Measurements from ENCODE around the gene EEF2KMT.
A peak's percentile ranks its signal among the peaks of the same experiment; 100 is the strongest.
"Not testable (repeated sequence)": the region's sequence is repeated elsewhere in the genome, so short reads cannot be mapped to it uniquely, and the experiment has no call there.

The EEF2KMT gene

DNA sequence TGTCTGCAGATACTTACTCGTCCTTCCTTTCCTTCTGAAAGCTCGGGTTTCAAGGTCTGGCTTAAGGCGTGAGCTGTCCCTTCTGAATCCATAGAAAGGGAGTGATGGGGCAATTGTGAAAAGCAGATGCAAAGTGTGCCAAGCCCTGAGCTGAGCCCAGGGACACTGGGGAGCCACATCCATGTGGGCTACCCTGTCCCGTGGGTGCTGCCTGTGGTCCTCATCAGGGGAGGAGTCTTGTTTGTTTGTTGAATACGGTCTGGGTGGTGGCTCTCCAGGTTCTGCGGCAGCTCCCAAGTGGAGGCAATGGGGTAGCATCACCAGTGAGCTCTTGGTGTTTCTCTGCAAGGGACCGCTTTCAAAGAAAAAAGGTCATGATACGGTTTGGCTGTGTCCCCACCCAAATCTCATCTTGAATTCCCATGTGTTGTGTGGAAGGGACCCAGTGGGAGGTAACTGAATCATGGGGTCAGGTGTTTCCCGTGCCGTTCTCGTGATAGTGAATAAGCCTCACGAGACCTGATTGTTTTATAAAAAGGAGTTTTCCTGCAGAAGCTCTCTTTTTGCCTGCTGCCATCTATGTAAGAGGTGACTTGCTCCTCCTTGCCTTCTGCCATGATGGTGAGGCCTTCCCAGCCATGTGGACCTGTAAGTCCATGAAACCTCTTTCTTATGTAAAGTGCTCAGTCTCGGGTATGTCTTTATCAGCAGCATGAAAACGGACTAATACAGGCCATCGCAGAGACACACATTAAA is 27.0 kb downstream of the EEF2KMT start:
- no peak for DNase-seq (ENCODE audit: low read depth in 2 of 2)

DNA sequence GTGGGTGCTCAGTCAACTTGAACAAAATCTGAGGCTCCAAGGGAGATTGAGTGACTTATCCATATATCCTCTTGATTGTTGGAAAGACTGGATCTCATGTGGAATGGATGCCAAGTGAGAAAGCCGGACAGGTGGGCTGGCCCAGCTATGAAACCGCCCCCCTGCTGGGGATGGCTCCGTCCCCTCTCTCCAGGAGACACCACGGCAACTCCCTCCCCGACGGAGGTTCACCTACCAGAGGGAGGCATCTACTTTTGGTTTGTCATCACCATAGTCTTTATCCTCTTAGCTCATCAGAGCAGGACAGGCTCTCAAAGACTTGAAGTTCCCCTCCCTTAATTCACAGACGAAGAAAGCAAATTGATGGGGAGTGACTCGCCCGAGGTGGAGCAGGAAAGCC is 27.7 kb downstream of the EEF2KMT start:
- no peak for DNase-seq (ENCODE audit: low read depth in 2 of 2)

GRCh38 chr16:5069048-5069447 is 28.5 kb downstream of the EEF2KMT start:
- no peak for DNase-seq (ENCODE audit: low read depth in 2 of 2)

- no peak for DNase-seq (ENCODE audit: low read depth in 2 of 2)
Observed at GRCh38 chr16:5066511-5066910, 31.1 kb downstream of the EEF2KMT start.

GRCh38 chr16:5065813-5066212 is 31.8 kb downstream of the EEF2KMT start, which contains the start of gene C16orf89:
Gene C16orf89, minus strand, starts transcription at chr16:5065956. Its CDS starts 48 bp downstream, at chr16:5065908.
- DNase-seq (ENCODE audit: low read depth in 2 of 2) = no peak

DNA sequence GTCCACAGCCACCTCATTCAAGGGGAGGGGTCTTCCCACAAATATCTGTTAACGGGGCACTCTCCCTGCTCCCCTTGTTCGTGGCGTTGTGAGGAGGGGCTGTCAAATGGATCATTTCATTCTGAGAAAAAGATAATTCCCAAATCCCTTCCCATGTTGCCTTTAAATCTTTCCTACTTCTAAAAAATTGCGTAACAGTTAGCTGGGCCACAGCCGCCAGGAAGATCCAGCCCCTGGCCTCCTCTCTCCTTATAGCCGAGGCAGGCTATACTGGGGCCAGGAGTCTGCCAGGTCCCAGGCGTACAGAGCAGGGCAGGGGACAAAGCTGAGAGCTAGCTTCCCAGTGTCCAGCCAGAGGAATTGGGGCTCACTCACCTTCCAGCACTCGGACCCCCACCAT is 32.3 kb downstream of the EEF2KMT start:
- no peak for DNase-seq (ENCODE audit: low read depth in 2 of 2)

DNA sequence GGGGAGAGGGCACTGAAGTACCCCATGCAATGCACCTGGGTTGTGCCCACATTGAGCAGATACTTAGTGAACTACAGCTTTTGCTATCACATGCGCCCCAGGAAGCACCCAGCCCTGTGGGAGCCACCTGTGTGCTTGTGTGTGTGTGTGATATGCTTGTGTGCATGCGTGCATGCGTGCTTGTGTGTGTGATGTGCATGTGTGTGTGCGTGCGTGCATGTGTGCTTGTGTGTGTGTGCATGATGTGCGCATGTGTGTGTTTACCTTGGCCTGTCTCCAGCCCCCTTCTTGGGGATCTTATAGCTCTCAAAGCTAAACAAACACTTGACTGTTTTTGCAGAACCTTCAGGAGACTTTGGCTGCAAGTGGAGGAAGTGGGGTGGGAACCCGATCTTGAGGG is 32.7 kb downstream of the EEF2KMT start:
- no peak for DNase-seq (ENCODE audit: low read depth in 2 of 2)

DNA sequence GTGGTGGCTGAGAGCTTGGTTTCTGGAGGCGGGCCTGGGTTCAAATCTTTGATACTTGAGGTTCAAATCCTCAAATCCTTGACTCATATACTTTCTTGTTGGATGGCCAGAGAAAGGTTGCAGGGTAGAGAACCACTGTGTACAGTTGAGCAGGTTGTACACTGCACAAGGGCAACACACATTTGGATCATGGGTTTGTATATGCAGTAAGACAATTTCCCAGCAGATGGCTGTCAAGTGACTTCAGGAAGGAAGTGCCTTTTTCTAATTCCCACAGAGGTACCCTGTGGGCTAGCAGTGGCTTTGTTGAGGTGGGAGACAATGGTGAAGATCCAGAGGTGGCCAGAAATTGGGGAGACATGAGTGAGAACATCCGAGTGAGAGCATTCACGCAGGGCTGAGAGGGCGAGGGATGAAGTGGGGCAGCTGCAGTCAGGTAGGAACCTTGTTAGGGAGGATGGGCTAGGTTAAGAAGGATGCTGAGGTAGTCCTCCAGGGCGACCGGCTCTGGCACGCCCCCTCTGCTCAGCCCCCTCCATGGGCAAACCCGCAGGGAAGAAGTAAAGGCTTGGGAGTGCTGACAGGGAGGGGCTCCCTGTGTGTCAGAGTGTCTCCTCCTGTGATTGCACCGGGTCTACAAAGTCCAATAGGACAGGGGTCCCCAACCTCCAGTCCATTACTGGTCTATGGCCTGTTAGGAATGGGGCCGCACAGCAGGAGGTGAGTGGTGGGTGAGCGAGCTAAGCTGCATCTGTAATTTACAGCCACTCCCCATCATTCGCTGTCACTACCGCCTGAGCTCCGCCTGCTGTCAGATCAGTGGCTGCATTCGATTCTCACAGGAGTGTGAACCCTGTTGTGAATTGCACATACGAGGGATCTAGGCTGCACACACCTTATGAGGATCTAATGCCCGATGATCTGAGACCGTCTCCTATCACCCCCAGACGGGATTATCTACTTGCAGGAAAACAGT is 34.5 kb downstream of the EEF2KMT start:
- DNase-seq (ENCODE audit: low read depth in 2 of 2) = no peak

DNA sequence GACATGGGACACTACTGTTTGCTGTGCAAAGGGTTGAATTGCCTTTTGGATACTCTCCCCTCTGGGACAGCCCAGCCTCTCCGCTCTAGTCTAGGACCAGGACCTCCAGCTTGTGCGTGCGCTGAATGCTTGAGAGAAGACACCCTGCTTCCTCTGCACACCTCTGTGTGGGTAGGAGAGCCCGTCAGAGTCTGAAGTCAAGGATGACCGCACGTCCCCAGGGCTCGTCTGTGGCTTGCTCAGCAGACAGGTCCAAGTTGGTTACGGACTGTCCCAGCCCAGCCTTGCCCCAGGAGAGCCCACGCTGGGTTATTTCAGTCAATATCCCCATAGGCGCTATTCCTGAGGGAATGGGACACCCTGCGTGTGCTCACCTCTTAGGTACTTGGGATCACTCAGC is 35.5 kb downstream of the EEF2KMT start:
- no peak for DNase-seq (ENCODE audit: low read depth in 2 of 2)

GRCh38 chr16:5060073-5060641 is 37.4 kb downstream of the EEF2KMT start:
- DNase-seq (ENCODE audit: low read depth in 2 of 2) = no peak

- DNase-seq (ENCODE audit: low read depth in 2 of 2) = no peak
Observed at GRCh38 chr16:5059386-5060072, 38.1 kb downstream of the EEF2KMT start.

GRCh38 chr16:5058476-5058875 is 39.1 kb downstream of the EEF2KMT start:
- DNase-seq (ENCODE audit: low read depth in 2 of 2) = no peak

DNA sequence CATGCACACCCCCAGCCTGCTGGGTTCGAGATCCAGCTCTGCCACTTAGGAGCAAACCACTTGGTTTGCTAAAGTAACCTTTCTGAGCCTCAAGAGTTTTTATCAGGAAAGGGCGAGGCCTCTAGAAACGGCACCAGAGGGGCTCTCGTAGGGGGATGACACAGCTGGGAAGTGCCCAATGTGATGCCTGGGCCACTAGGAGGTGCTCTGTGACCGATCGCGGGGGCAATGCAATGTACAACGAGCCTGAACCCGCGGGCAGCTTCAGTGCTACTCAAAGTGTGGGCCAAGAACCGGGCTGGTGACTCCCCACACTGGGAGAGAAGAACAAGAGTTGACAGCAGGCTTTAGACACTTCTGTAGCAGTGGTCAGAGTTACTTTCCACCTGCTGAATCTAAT is 41.2 kb downstream of the EEF2KMT start:
- peak in 1 of 2 donors; percentile 22 for DNase-seq (ENCODE audit: low read depth in 2 of 2)

GRCh38 chr16:5054876-5055865 is 42.4 kb downstream of the EEF2KMT start:
- no peak for DNase-seq (ENCODE audit: low read depth in 2 of 2)

- DNase-seq (ENCODE audit: low read depth in 2 of 2) = no peak
Observed at GRCh38 chr16:5046914-5047313, 50.7 kb downstream of the EEF2KMT start.

GRCh38 chr16:5045499-5046115 is 52.0 kb downstream of the EEF2KMT start:
- no peak for DNase-seq (ENCODE audit: low read depth in 2 of 2)

GRCh38 chr16:5044581-5044980 is 53.0 kb downstream of the EEF2KMT start:
- not testable (repeated sequence) for DNase-seq (ENCODE audit: low read depth in 2 of 2)

- DNase-seq (ENCODE audit: low read depth in 2 of 2) = no peak
Observed at GRCh38 chr16:5044011-5044540, 53.5 kb downstream of the EEF2KMT start.

DNA sequence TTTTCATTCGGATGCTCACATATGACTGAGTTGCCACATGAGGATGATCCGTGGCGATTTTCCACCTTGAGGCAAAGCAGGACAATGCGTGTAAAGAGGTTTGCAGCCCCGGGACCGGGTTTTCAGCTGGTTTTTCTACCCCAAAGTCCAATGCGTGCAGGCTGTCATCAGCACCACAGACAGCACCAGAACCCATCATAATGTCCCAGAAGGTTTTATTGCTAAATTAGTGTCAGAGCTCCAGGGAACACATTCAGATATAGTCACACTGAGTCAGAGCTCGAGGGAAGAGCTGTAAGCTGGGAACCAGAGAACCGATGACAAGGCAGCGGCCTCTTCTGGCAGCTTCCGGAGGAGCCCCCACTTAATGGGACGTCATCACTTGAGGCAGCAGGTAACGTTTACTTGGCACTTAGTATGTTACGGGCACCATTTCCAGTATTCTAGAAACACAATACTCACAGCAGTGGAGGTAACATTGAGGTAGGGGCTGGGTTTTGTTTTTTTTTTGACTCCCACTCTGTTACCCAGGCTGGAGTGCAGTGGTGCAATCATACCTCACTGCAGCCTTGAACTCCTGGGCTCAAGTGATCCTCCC is 54.9 kb downstream of the EEF2KMT start:
- DNase-seq (ENCODE audit: low read depth in 2 of 2) = no peak

All from stimulated activated CD4-positive, alpha-beta T cell treated with anti-CD3 and anti-CD28 coated beads, Interleukin-1b, Interleukin-23, amount 100 ng/mL, for 4 hours (primary cell).